Smooth muscle cell (in vitro differentiated cells): Measurements from ENCODE around the gene VWA8. TPM values are rescaled to one million over a fixed set of nuclear protein-coding genes. Genes with fewer than 3 reads are reported as not detected.
A peak's percentile ranks its signal among the peaks of the same experiment; 100 is the strongest.

ENCODE experiments used
- DNase-seq: peaks from one replicate; lab custom pipeline; 2025; ENCODE audit not compliant: unreplicated experiment; lab: John Stamatoyannopoulos, UW
- H2AFZ ChIP-seq: fragments of 200-600 bp; sonication (generic); 2 replicates; pipeline ENCODE4 v1.6.0; 2016; ENCODE audit warnings: antibody characterized with exemption, low read depth, mild to moderate bottlenecking
- H3F3A ChIP-seq: fragments of 200-600 bp; sonication (generic); 2 replicates; pipeline ENCODE4 v1.6.0; 2017; ENCODE audit warnings: antibody characterized with exemption, low read depth
- H3K27ac ChIP-seq: fragments of 200-600 bp; sonication (generic); 2 replicates; pipeline ENCODE4 v1.5.1; 2016; ENCODE audit warnings: low read depth, mild to moderate bottlenecking
- H3K27me3 ChIP-seq: fragments of 200-600 bp; sonication (generic); 2 replicates; pipeline ENCODE4 v1.6.1; 2016; ENCODE audit warnings: low read depth, mild to moderate bottlenecking
- H3K36me3 ChIP-seq: fragments of 200-600 bp; sonication (generic); 2 replicates; pipeline ENCODE4 v1.5.1; 2016; ENCODE audit warnings: low read depth
- H3K4me1 ChIP-seq: fragments of 200-600 bp; sonication (generic); 2 replicates; pipeline ENCODE4 v1.5.1; 2016; ENCODE audit warnings: low read depth
- H3K4me2 ChIP-seq: fragments of 200-600 bp; sonication (generic); 2 replicates; pipeline ENCODE4 v1.6.0; 2016; ENCODE audit warnings: mild to moderate bottlenecking
- H3K4me3 ChIP-seq: fragments of 200-600 bp; sonication (generic); 2 replicates; pipeline ENCODE4 v1.5.1; 2016; ENCODE audit warnings: mild to moderate bottlenecking
- H3K79me2 ChIP-seq: fragments of 200-600 bp; sonication (generic); 2 replicates; pipeline ENCODE4 v1.6.0; 2016; ENCODE audit warnings: low read depth, mild to moderate bottlenecking
- H3K9ac ChIP-seq: fragments of 200-600 bp; sonication (generic); 2 replicates; pipeline ENCODE4 v1.6.0; 2016; ENCODE audit warnings: low read depth
- H3K9me3 ChIP-seq: fragments of 200-600 bp; sonication (generic); replicated peaks from 2 replicates; pipeline ENCODE4 v1.5.1; 2016; ENCODE audit warnings: low read depth
- H4K20me1 ChIP-seq: fragments of 200-600 bp; sonication (generic); 2 replicates; pipeline ENCODE4 v1.6.0; 2016; ENCODE audit warnings: low read depth
- WGBS: methylation state at CpG from one replicate; pipeline ENCODE4 v1.1.7; 2016; ENCODE audit warnings: low lambda C conversion rate; 5-methylcytosine and 5-hydroxymethylcytosine counted together
- polyA plus RNA-seq: library from polyadenylated mRNA; unstranded; fragments of >200 nt; fragmentation: Nextera tagmentation; extraction: Ambion mirVana; gene quantifications from 2 replicates; pipeline ENCODE4 v1.2.1, GENCODE V29; 2016
- total RNA-seq: library from RNA; depleted of rRNA; stranded (reverse); fragments of >200 nt; gene quantifications from 2 replicates; pipeline ENCODE4 v1.2.3, GENCODE V29; 2014
- TF ChIP-seq, protein P1 (sequence below): fragments of 200-600 bp; sonication (generic); IDR thresholded peaks from 2 replicates; pipeline ENCODE4 v1.5.1; 2017; ENCODE audit warnings: borderline replicate concordance, mild to moderate bottlenecking, antibody characterized with exemption; ENCODE audit not compliant: insufficient read depth, poor library complexity, severe bottlenecking

The VWA8 gene
- total and polyA plus RNA-seq, 2 experiments from 2014 or later: 2.6 to 14.4 TPM

DNA sequence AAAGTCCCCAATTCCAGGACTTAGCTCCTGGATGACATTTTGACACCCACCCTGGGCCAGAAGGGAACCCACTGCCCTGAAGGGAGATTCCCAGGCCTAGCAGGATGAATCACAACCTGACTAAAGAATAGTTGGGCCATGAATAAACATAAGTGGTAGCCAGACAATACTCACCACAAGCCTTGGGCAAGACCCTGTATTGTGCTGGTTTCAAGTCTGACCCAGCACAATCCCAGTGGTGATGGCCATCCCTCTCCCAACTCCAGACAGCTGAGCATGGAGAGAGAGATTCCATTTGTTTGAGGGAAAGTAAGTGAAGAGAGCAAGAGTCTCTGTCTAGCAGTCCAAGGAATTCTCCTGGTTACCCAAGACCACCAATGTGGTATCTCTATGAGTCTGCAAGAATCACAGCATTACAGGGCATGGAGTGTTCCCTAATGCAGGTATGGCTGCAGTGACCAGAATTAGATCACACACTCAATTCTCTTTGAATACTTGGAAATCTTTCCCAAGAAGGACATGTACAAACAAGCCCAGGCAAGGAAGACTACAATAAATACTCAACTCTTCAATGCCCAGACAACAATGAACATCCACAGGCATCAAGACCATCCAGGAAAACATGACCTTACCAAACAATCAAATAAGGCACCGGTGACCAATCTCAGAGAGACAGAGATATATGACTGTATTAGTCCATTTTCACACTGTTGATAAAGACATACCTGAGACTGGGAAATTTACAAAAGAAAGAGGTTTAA lies 158.0 kb downstream of the VWA8 start:
- Histone ChIP-seq H3K9ac (no peak overlapping the region), H3K79me2 (no peaks in the 10 kb centered on the region), H3F3A (no peaks in the 10 kb centered on the region), H3K4me3 (no peak overlapping the region), H4K20me1 (no peaks in the 10 kb centered on the region), H3K27me3 (no peaks in the 10 kb centered on the region), H3K9me3 (no peaks in the 10 kb centered on the region), H3K36me3 (peaks cover 7% of the 10 kb centered on the region), H3K4me1 (no peaks in the 10 kb centered on the region), H3K27ac (peak overlapping the region; percentile 53), H2AFZ (no peak overlapping the region), H3K4me2 (no peak overlapping the region)
- no peak for DNase-seq
- WGBS: 94% methylated on average over 1 of the region's 1 CpG
- TF ChIP-seq, protein P1, sequence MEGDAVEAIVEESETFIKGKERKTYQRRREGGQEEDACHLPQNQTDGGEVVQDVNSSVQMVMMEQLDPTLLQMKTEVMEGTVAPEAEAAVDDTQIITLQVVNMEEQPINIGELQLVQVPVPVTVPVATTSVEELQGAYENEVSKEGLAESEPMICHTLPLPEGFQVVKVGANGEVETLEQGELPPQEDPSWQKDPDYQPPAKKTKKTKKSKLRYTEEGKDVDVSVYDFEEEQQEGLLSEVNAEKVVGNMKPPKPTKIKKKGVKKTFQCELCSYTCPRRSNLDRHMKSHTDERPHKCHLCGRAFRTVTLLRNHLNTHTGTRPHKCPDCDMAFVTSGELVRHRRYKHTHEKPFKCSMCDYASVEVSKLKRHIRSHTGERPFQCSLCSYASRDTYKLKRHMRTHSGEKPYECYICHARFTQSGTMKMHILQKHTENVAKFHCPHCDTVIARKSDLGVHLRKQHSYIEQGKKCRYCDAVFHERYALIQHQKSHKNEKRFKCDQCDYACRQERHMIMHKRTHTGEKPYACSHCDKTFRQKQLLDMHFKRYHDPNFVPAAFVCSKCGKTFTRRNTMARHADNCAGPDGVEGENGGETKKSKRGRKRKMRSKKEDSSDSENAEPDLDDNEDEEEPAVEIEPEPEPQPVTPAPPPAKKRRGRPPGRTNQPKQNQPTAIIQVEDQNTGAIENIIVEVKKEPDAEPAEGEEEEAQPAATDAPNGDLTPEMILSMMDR: no peak

- Histone ChIP-seq H2AFZ (no peak overlapping the region), H3K27me3 (no peaks in the 10 kb centered on the region)
- TF ChIP-seq, protein P1: no peak
Observed at GRCh38 chr13:41802043-41802683, 158.7 kb downstream of the VWA8 start.

DNA sequence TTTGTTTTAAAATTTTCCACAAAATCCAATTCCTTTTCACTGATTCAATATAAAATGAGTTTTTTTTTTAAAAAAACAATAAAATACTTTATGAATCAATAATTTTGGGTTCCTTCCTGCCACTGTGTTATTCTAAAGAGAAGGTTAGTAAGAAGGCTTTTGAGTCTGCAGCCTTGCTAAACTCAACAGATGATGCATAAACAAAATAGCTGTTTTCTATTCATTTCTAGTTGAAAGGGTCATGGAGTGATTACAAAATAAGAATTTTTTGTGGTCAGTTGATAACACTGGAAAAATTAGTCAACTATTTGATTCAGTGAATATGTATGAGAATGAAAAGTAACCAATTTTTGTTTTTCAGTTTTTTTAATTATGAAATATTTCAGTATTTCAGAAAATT lies 169.9 kb downstream of the VWA8 start:
- H4K20me1 ChIP-seq: no peaks in the 10 kb centered on the region
- no peaks in the 10 kb centered on the region for H3K79me2 ChIP-seq
- H3K27me3 ChIP-seq: no peaks in the 10 kb centered on the region
- DNase-seq: no peak
- no peak overlapping the region for H3K27ac ChIP-seq
- no peak overlapping the region for H3K9ac ChIP-seq
- H3F3A ChIP-seq: no peaks in the 10 kb centered on the region
- TF ChIP-seq, protein P1: no peak
- no peak overlapping the region for H3K4me3 ChIP-seq
- no peak overlapping the region for H3K4me2 ChIP-seq
- H3K4me1 ChIP-seq: peaks cover 3% of the 10 kb centered on the region
- peaks cover 3% of the 10 kb centered on the region for H3K36me3 ChIP-seq
- no peaks in the 10 kb centered on the region for H3K9me3 ChIP-seq
- H2AFZ ChIP-seq: no peak overlapping the region

More at GRCh38 chr13:41802043-41802683, 158.7 kb downstream of the VWA8 start:
- Histone ChIP-seq H3F3A (no peaks in the 10 kb centered on the region), H3K4me3 (no peak overlapping the region), H3K79me2 (no peaks in the 10 kb centered on the region), H3K9me3 (no peaks in the 10 kb centered on the region), H3K4me2 (no peak overlapping the region), H3K27ac (peak overlapping the region; percentile 53), H3K4me1 (no peaks in the 10 kb centered on the region), H3K9ac (no peak overlapping the region), H3K36me3 (peaks cover 7% of the 10 kb centered on the region), H4K20me1 (no peaks in the 10 kb centered on the region)
- WGBS: 93% methylated on average over 2 of the region's 2 CpGs
- no peak for DNase-seq
